Upper lobe of right lung (tissue), 1 donor: ENCODE data around the gene SMARCD3. TPM values are rescaled to one million over a fixed set of nuclear protein-coding genes. Genes with fewer than 3 reads are reported as not detected.
A peak's percentile ranks its signal among the peaks of the same experiment; 100 is the strongest.

Experiments
- ATAC-seq: fragments of 200-7000 bp; cut with Tn5 transposase; one replicate; pipeline ENCODE4 v1.9.1; 2020; ENCODE audit warnings: mild to moderate bottlenecking, moderate library complexity
- DNase-seq: peaks from one replicate; pipeline ENCODE4 v3.0.0-alpha.2; 2020
- H3K27ac ChIP-seq: fragments of 200-600 bp; one replicate; pipeline ENCODE4 v1.8.0; 2022
- H3K27me3 ChIP-seq: fragments of 200-600 bp; one replicate; pipeline ENCODE4 v1.8.0; 2022; ENCODE audit warnings: mild to moderate bottlenecking
- H3K36me3 ChIP-seq: fragments of 200-600 bp; one replicate; pipeline ENCODE4 v1.8.0; 2022
- H3K4me1 ChIP-seq: fragments of 200-600 bp; one replicate; pipeline ENCODE4 v1.8.0; 2022
- H3K4me3 ChIP-seq: fragments of 200-600 bp; one replicate; pipeline ENCODE4 v1.8.0; 2022; ENCODE audit warnings: mild to moderate bottlenecking
- H3K9me3 ChIP-seq: fragments of 200-600 bp; one replicate; pipeline ENCODE4 v1.8.0; 2022
- CTCF ChIP-seq: fragments of 200-600 bp; IDR thresholded peaks from one replicate; pipeline ENCODE4 v1.8.0; 2022; ENCODE audit warnings: antibody characterized with exemption
- intact Hi-C: fragments of 100-400 bp; cut with DNase I; formaldehyde crosslinking; loops from one replicate; pipeline ENCODE4 v1.11.0; 2022
- total RNA-seq: library from RNA; stranded (reverse); fragmentation: NEBNext Ultra II Directional; extraction: Animal tissue kit (Norgen Biotek cat#: 25700); gene quantifications from one replicate; pipeline ENCODE4 v1.2.1, GENCODE V29; 2021
- donor health status: DM: no; HTN: yes; CAD: no; lungs with severe emphysema.

The SMARCD3 gene
- total RNA-seq, 1 donor from 2014 or later = 61.5 TPM

- H3K9me3 ChIP-seq = no peaks in the 10 kb centered on the region
- H3K4me1 ChIP-seq = peaks cover 43% of the 10 kb centered on the region
- ATAC-seq = no peak
- peak overlapping the region; percentile 25 for H3K4me3 ChIP-seq
- intact Hi-C loops = loop anchor here (10.0 kb wide), 1 partner anchor 59 kb away; no protein-coding TSS in a partner anchor
- peaks cover 10% of the 10 kb centered on the region for H3K36me3 ChIP-seq
- TF ChIP-seq CTCF = no peak
- H3K27ac ChIP-seq = no peak overlapping the region
- no peak for DNase-seq
- H3K27me3 ChIP-seq = peaks cover 23% of the 10 kb centered on the region
Observed at GRCh38 chr7:151246102-151246850, 2.2 kb downstream of the SMARCD3 start.

- Histone ChIP-seq H3K27me3 (peaks cover 23% of the 10 kb centered on the region), H3K4me1 (peaks cover 38% of the 10 kb centered on the region), H3K27ac (no peak overlapping the region), H3K4me3 (peak overlapping the region; percentile 25), H3K36me3 (peaks cover 17% of the 10 kb centered on the region), H3K9me3 (no peaks in the 10 kb centered on the region)
- ATAC-seq (peak; percentile 45), DNase-seq (peak; percentile 70)
- TF ChIP-seq CTCF = peak; percentile 63
- intact Hi-C loops = loop anchor here (10.0 kb wide), 1 partner anchor 59 kb away; no protein-coding TSS in a partner anchor
Observed at GRCh38 chr7:151245360-151246101, 3.0 kb downstream of the SMARCD3 start.

GRCh38 chr7:151244841-151245346, 3.6 kb downstream of the SMARCD3 start:
- Histone ChIP-seq H3K9me3 (no peaks in the 10 kb centered on the region), H3K4me1 (peaks cover 31% of the 10 kb centered on the region), H3K4me3 (peak overlapping the region; percentile 25), H3K36me3 (peaks cover 23% of the 10 kb centered on the region), H3K27me3 (peaks cover 23% of the 10 kb centered on the region), H3K27ac (no peak overlapping the region)
- intact Hi-C loops = loop anchor here (10.0 kb wide), 1 partner anchor 60 kb away; no protein-coding TSS in a partner anchor
- TF ChIP-seq CTCF = no peak
- no peak for ATAC-seq
- no peak for DNase-seq

GRCh38 chr7:151244196-151244840, 4.2 kb downstream of the SMARCD3 start:
- no peak overlapping the region for H3K27ac ChIP-seq

More at GRCh38 chr7:151244196-151244840, 4.2 kb downstream of the SMARCD3 start:
- ATAC-seq (peak; percentile 29), DNase-seq (no peak)
- H3K27me3 ChIP-seq = peaks cover 23% of the 10 kb centered on the region
- peak; percentile 91 for TF ChIP-seq CTCF
- H3K4me3 ChIP-seq = no peak overlapping the region
- H3K9me3 ChIP-seq = no peaks in the 10 kb centered on the region
- H3K4me1 ChIP-seq = peaks cover 30% of the 10 kb centered on the region
- intact Hi-C loops = loop anchor here (10.0 kb wide), 1 partner anchor 60 kb away; no protein-coding TSS in a partner anchor
- peaks cover 29% of the 10 kb centered on the region for H3K36me3 ChIP-seq
